Peyer's patch (tissue), 4 donors: ENCODE results near the gene CPLX4. TPM values are rescaled to one million over a fixed set of nuclear protein-coding genes. Genes with fewer than 3 reads are reported as not detected.
A peak's percentile ranks its signal among the peaks of the same experiment; 100 is the strongest.

ENCODE experiments used
- DNase-seq, 3 donors: peaks; one replicate each; pipeline ENCODE4 v3.0.0-alpha.2; 2017 to 2019
- H3K27ac ChIP-seq, 4 donors: fragments of 200-600 bp; sonication (generic); one replicate each; pipeline ENCODE4 v1.5.1; 2016 to 2019
- H3K27me3 ChIP-seq, 2 donors: fragments of 200-600 bp; sonication (generic); one replicate each; pipeline ENCODE4 v1.5.1; 2019
- H3K36me3 ChIP-seq, 3 donors: fragments of 200-600 bp; sonication (generic); one replicate each; pipeline ENCODE4 v1.5.1; 2016 to 2019
- H3K4me1 ChIP-seq, 4 donors: fragments of 200-600 bp; sonication (generic); one replicate each; pipeline ENCODE4 v1.5.1; 2016 to 2019
- H3K4me3 ChIP-seq, 4 donors: fragments of 200-600 bp; sonication (generic); 1 replicate in 3 of 4; 2 replicates in 1 of 4; pipeline ENCODE4 v1.5.1; 2016 to 2019; ENCODE audit warnings: mild to moderate bottlenecking in 1 of 4
- H3K9me3 ChIP-seq, 4 donors: fragments of 200-600 bp; sonication (generic); one replicate each; pipeline ENCODE4 v1.5.1; 2016 to 2019; ENCODE audit warnings: mild to moderate bottlenecking in 1 of 4
- POLR2A ChIP-seq, 2 donors: fragments of 450-650 bp; IDR thresholded peaks; one replicate each; pipeline ENCODE4 v1.5.1; 2017; ENCODE audit warnings: antibody characterized with exemption in 2 of 2, mild to moderate bottlenecking in 2 of 2, moderate library complexity in 2 of 2
- total RNA-seq, 4 donors: library from RNA; depleted of rRNA; stranded (reverse); fragments of >200 nt; gene quantifications; one replicate each; pipeline ENCODE4 v1.1.0, GENCODE V29; 2016
- TF ChIP-seq, protein P1 (sequence below), 6 experiments: fragments of 450-650 bp in 4 of 6; fragments of 200-600 bp in 2 of 6; sonication (generic) in 1 of 6; IDR thresholded peaks; one replicate each; pipeline ENCODE4 v1.5.1; 2017 to 2019; ENCODE audit warnings: antibody characterized with exemption in 6 of 6, mild to moderate bottlenecking in 3 of 6, moderate library complexity in 1 of 6

Gene CPLX4
- total RNA-seq, 4 donors from 2014 or later, result not detected

DNA sequence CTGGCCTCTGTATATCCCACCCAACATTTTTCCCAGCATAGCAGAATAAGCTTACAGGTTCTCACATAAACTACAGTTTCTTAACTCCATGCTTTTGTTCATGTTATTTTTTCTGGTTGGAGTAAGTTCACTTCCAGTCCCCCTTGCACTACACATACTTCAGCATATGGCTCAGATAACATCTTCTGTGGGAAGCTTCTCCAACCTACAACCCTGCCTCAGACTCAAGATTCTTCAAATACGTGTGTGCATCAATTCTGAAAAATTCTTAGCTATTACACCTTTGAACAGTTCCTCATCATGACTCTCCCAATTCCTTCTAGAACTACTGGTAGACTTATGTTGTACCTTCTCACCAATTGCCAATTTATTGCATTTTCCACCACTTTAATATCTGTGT, 7.5 kb upstream of the CPLX4 start:
- no peaks in the 10 kb centered on the region for H3K27me3 ChIP-seq
- no peak overlapping the region for H3K27ac ChIP-seq
- no peaks in the 10 kb centered on the region for H3K4me1 ChIP-seq
- peaks cover 0 to 38% (median 0%) of the 10 kb centered on the region in 3 donors for H3K36me3 ChIP-seq
- TF ChIP-seq, protein P1, sequence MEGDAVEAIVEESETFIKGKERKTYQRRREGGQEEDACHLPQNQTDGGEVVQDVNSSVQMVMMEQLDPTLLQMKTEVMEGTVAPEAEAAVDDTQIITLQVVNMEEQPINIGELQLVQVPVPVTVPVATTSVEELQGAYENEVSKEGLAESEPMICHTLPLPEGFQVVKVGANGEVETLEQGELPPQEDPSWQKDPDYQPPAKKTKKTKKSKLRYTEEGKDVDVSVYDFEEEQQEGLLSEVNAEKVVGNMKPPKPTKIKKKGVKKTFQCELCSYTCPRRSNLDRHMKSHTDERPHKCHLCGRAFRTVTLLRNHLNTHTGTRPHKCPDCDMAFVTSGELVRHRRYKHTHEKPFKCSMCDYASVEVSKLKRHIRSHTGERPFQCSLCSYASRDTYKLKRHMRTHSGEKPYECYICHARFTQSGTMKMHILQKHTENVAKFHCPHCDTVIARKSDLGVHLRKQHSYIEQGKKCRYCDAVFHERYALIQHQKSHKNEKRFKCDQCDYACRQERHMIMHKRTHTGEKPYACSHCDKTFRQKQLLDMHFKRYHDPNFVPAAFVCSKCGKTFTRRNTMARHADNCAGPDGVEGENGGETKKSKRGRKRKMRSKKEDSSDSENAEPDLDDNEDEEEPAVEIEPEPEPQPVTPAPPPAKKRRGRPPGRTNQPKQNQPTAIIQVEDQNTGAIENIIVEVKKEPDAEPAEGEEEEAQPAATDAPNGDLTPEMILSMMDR (IDR thresholded peaks at IDR 0.05), result no peak
- no peaks in the 10 kb centered on the region for H3K9me3 ChIP-seq
- no peak for DNase-seq
- H3K4me3 ChIP-seq, result no peak overlapping the region

DNA sequence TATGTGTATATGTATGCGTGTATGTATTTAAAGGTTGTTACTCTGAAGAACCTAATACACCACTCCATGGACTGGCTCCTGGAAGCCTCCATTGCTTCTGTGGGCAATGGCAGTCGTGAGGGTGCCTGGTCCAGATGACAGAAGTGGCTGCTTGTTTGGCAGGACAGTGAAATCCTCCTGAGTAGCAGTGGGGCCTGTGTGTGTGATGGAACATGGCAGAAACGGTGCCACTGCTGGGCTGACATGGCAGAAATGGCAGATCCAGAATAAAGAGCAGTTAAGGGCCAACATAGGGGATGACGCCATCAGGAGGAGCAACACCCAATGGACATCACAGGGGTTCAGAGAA, 6.1 kb upstream of the CPLX4 start:
- Histone ChIP-seq H3K36me3 (peaks cover 0 to 24% (median 0%) of the 10 kb centered on the region in 3 donors), H3K27me3 (no peaks in the 10 kb centered on the region), H3K27ac (no peak overlapping the region), H3K9me3 (no peaks in the 10 kb centered on the region), H3K4me3 (no peak overlapping the region), H3K4me1 (no peaks in the 10 kb centered on the region)
- TF ChIP-seq, protein P1 (IDR thresholded peaks at IDR 0.05), result no peak
- TF ChIP-seq POLR2A (IDR thresholded peaks at IDR 0.05), result no peak
- DNase-seq, result no peak

DNA sequence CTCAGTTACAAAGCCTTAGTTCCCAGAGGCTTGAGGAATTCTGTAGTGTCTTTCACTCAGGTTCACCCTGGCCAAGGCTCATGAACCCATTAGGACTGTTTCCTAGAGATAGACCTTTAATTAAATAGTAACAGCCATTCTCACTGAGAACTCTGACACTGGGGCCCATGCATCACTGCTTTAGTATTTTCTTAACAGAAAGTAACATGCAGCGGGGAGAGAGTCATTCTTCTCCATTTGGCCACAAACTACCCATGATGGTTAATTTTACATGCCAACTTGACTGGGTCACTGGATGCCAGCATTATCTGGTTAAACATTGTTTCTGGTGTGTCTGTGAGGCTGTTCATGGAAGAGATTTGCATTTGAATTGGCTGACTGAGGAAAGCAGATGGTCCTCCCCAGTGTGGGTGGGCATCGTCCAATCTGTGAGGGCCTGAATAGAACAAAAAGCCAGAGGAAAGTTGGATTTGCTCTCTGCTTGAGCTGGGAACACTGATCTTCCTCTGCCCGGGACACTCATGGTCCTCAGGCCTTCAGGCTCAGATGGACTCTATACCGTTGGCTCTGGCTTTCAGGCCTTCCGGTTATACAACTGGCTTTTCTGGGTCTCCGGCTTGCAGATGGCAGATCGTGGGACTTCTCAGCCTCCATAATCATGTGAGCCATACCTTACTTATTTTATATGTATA, 5.6 kb upstream of the CPLX4 start:
- TF ChIP-seq, protein P1 (IDR thresholded peaks at IDR 0.05), result no peak
- no peak for TF ChIP-seq POLR2A (IDR thresholded peaks at IDR 0.05)
- no peak overlapping the region for H3K4me3 ChIP-seq
- H3K9me3 ChIP-seq, result no peaks in the 10 kb centered on the region
- DNase-seq, result no peak
- peaks cover 0 to 19% (median 0%) of the 10 kb centered on the region in 3 donors for H3K36me3 ChIP-seq
- no peak overlapping the region for H3K27ac ChIP-seq
- no peaks in the 10 kb centered on the region for H3K27me3 ChIP-seq
- no peaks in the 10 kb centered on the region for H3K4me1 ChIP-seq

DNA sequence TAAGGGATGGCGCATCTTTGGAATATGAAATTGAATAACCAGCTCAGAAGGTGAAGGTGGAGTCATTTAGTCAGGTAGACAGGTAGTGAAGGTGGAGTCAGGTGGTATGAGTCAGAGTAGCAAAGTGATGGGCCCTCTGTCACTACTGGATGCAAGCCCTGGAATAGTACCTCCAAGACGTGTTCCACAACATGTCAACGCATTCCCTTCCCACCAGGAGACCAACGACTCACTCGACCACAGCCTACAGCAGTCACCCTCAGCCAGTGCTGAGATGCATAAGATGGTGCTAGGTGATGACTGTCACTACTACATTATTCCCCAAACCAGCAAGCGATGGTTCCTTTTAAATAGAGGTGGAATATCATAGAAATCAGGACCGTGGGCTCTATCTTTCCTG, 6.8 kb downstream of the CPLX4 start:
- Histone ChIP-seq H3K9me3 (no peaks in the 10 kb centered on the region), H3K4me3 (no peak overlapping the region), H3K4me1 (peaks cover 0 to 12% (median 0%) of the 10 kb centered on the region in 4 donors), H3K36me3 (no peaks in the 10 kb centered on the region), H3K27me3 (peaks cover 0 to 4% of the 10 kb centered on the region in 2 donors), H3K27ac (no peak overlapping the region)
- no peak for TF ChIP-seq POLR2A (IDR thresholded peaks at IDR 0.05)
- TF ChIP-seq, protein P1 (IDR thresholded peaks at IDR 0.05), result no peak
- no peak for DNase-seq

DNA sequence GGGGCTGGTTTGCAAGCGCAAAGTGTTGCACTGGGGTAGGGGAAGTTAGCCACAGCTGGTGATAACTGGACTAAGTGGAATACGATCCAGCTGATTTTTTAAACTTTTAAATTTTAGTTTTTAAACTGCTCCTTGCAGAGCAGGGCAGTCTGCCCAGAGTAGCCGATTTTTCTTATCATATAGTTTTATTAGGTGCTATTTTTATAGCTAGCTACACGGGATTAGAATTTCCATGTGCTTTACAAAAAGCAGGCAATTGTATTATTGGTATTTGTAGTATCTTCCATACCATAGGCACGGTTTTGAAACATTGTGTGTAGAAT, 9.6 kb downstream of the CPLX4 start:
- Histone ChIP-seq H3K4me1 (peaks cover 0 to 12% (median 0%) of the 10 kb centered on the region in 4 donors), H3K4me3 (peak overlapping the region in 3 of 4 donors; percentile 30 to 41 (median 34)), H3K36me3 (no peaks in the 10 kb centered on the region), H3K27me3 (peaks cover 0 to 4% of the 10 kb centered on the region in 2 donors), H3K27ac (no peak overlapping the region), H3K9me3 (no peaks in the 10 kb centered on the region)
- TF ChIP-seq, protein P1 (IDR thresholded peaks at IDR 0.05), result no peak
- no peak for TF ChIP-seq POLR2A (IDR thresholded peaks at IDR 0.05)
- DNase-seq, result no peak
